ENCODE data around the gene CHCHD6.

- TF ChIP-seq POLR2A (IDR thresholded peaks at IDR 0.05): no peak
- TF ChIP-seq, protein P1, sequence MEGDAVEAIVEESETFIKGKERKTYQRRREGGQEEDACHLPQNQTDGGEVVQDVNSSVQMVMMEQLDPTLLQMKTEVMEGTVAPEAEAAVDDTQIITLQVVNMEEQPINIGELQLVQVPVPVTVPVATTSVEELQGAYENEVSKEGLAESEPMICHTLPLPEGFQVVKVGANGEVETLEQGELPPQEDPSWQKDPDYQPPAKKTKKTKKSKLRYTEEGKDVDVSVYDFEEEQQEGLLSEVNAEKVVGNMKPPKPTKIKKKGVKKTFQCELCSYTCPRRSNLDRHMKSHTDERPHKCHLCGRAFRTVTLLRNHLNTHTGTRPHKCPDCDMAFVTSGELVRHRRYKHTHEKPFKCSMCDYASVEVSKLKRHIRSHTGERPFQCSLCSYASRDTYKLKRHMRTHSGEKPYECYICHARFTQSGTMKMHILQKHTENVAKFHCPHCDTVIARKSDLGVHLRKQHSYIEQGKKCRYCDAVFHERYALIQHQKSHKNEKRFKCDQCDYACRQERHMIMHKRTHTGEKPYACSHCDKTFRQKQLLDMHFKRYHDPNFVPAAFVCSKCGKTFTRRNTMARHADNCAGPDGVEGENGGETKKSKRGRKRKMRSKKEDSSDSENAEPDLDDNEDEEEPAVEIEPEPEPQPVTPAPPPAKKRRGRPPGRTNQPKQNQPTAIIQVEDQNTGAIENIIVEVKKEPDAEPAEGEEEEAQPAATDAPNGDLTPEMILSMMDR (IDR thresholded peaks at IDR 0.05): no peak
Observed at GRCh38 chr3:126667631-126668449, 36.2 kb upstream of the CHCHD6 start.

Data from adrenal gland (tissue), 5 donors.